SU-DHL-6 (cell line): ENCODE measurements around the gene PGF.

Experiments used
- H2AFZ ChIP-seq: fragments of 200-600 bp; sonication (generic); 2 replicates; pipeline ENCODE4 v1.6.1; 2014; ENCODE audit warnings: low read depth, mild to moderate bottlenecking, moderate library complexity, mixed read lengths, antibody characterized with exemption, low read length; ENCODE audit not compliant: severe bottlenecking
- H3F3A ChIP-seq: fragments of 200-600 bp; shearing (Covaris generic); 2 replicates; pipeline ENCODE4 v1.6.0; 2016; ENCODE audit warnings: antibody characterized with exemption, mild to moderate bottlenecking; ENCODE audit not compliant: insufficient read depth
- H3K27ac ChIP-seq: fragments of 200-600 bp; sonication (generic); 2 replicates; pipeline ENCODE4 v1.5.1; 2016; ENCODE audit warnings: low read depth, mild to moderate bottlenecking, low read length, moderate library complexity, mixed read lengths
- H3K27me3 ChIP-seq: fragments of 200-600 bp; sonication (generic), shearing (Covaris generic); 2 replicates; pipeline ENCODE4 v1.6.0; 2014; ENCODE audit warnings: mild to moderate bottlenecking, low read length
- H3K36me3 ChIP-seq: fragments of 200-600 bp; sonication (generic); 2 replicates; pipeline ENCODE4 v1.6.1; 2014; ENCODE audit warnings: mild to moderate bottlenecking, low read length, mixed read lengths
- H3K4me2 ChIP-seq: fragments of 300-600, 200-600 bp; shearing (Covaris generic), sonication (generic); 2 replicates; pipeline ENCODE4 v1.6.0; 2014; ENCODE audit warnings: low read length, low read depth, mild to moderate bottlenecking; ENCODE audit not compliant: poor library complexity, severe bottlenecking
- H3K4me3 ChIP-seq: fragments of 200-600 bp; sonication (generic); 2 replicates; pipeline ENCODE4 v1.5.1; 2014; ENCODE audit warnings: antibody characterized with exemption, low read length, mild to moderate bottlenecking, mixed read lengths; ENCODE audit not compliant: insufficient read depth, poor library complexity, severe bottlenecking
- H3K79me2 ChIP-seq: fragments of 200-600 bp; sonication (generic); 2 replicates; pipeline ENCODE4 v1.6.1; 2014; ENCODE audit warnings: mild to moderate bottlenecking, low read length, moderate library complexity; ENCODE audit not compliant: insufficient read depth
- H3K9ac ChIP-seq: fragments of 200-600 bp; sonication (generic); 2 replicates; pipeline ENCODE4 v1.7.0; 2014; ENCODE audit warnings: mild to moderate bottlenecking, low read length
- H3K9me2 ChIP-seq: fragments of 200-600 bp; sonication (generic); replicated peaks from 2 replicates; pipeline ENCODE4 v1.6.1; 2014; ENCODE audit warnings: low read length; ENCODE audit not compliant: insufficient read depth
- H3K9me3 ChIP-seq: fragments of 200-600 bp; sonication (generic); 2 replicates; pipeline ENCODE4 v1.6.1; 2014; ENCODE audit warnings: low read length, mixed read lengths; ENCODE audit not compliant: insufficient read depth
- H4K20me1 ChIP-seq: fragments of 200-600 bp; sonication (generic); 2 replicates; pipeline ENCODE4 v1.6.1; 2014; ENCODE audit warnings: low read depth, mild to moderate bottlenecking, antibody characterized with exemption, low read length, moderate library complexity, mixed read lengths
- CTCF ChIP-seq: fragments of 200-600 bp; sonication (generic); IDR thresholded peaks from one replicate; pipeline ENCODE4 v1.5.1; 2017; ENCODE audit warnings: antibody characterized with exemption, mild to moderate bottlenecking, low read length, moderate library complexity; ENCODE audit not compliant: insufficient read depth, poor library complexity, severe bottlenecking
- EZH2phosphoT487 ChIP-seq: fragments of 200-600 bp; sonication (generic), shearing (Covaris generic); conservative IDR thresholded peaks from 2 replicates; pipeline ENCODE4 v1.6.1; 2018; ENCODE audit warnings: mild to moderate bottlenecking, antibody characterized with exemption, low read length, moderate library complexity, mixed read lengths

Gene PGF

GRCh38 chr14:74984236-74985027 lies 29.0 kb upstream of the PGF start:
- no peaks in the 10 kb centered on the region for H3K36me3 ChIP-seq
- H2AFZ ChIP-seq = no peak overlapping the region
- H3K9ac ChIP-seq = no peak overlapping the region
- H3K9me3 ChIP-seq = no peaks in the 10 kb centered on the region
- no peaks in the 10 kb centered on the region for H3K27me3 ChIP-seq
- no peaks in the 10 kb centered on the region for H3K9me2 ChIP-seq
- TF ChIP-seq CTCF (no peak), EZH2phosphoT487 (no peak)
- H3K79me2 ChIP-seq = no peaks in the 10 kb centered on the region
- H3K4me3 ChIP-seq = no peak overlapping the region
- H4K20me1 ChIP-seq = no peaks in the 10 kb centered on the region
- no peak overlapping the region for H3K27ac ChIP-seq
- H3K4me2 ChIP-seq = no peak overlapping the region
- no peaks in the 10 kb centered on the region for H3F3A ChIP-seq

GRCh38 chr14:74983343-74983742 lies 27.9 kb upstream of the PGF start:
- no peak overlapping the region for H3K27ac ChIP-seq
- H3K4me2 ChIP-seq = no peak overlapping the region
- no peaks in the 10 kb centered on the region for H3F3A ChIP-seq
- H3K4me3 ChIP-seq = no peak overlapping the region
- no peak overlapping the region for H3K9ac ChIP-seq
- no peaks in the 10 kb centered on the region for H3K9me3 ChIP-seq
- H4K20me1 ChIP-seq = no peaks in the 10 kb centered on the region
- no peak overlapping the region for H2AFZ ChIP-seq
- no peaks in the 10 kb centered on the region for H3K9me2 ChIP-seq
- no peaks in the 10 kb centered on the region for H3K36me3 ChIP-seq
- H3K27me3 ChIP-seq = no peaks in the 10 kb centered on the region
- TF ChIP-seq EZH2phosphoT487 (no peak), CTCF (no peak)
- no peaks in the 10 kb centered on the region for H3K79me2 ChIP-seq

DNA sequence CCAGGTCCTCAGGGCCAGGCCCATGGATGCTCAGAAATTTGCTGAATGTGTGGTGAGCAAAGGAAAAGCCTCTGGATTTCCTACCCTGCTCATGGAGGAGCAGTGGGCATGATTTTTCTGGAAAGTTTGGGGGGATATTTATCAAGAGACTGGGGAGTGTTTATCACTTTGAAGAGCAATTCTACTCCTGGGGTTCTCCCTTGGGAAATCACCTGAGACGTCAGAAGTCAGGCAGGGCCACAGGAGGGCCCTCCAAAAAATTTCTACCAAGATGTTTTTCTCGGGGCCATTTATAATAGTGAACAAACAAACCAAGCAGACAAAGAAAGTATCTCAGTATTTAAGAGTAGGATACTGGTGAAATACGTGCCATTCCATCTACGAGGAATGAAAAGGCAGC lies 27.3 kb upstream of the PGF start:
- H3K79me2 ChIP-seq = no peaks in the 10 kb centered on the region
- H3K4me3 ChIP-seq = no peak overlapping the region
- H3K9me3 ChIP-seq = no peaks in the 10 kb centered on the region
- H3K36me3 ChIP-seq = no peaks in the 10 kb centered on the region
- H3K27me3 ChIP-seq = no peaks in the 10 kb centered on the region
- no peak overlapping the region for H2AFZ ChIP-seq
- no peak overlapping the region for H3K4me2 ChIP-seq
- H3K27ac ChIP-seq = no peak overlapping the region
- no peaks in the 10 kb centered on the region for H4K20me1 ChIP-seq
- no peaks in the 10 kb centered on the region for H3K9me2 ChIP-seq
- no peaks in the 10 kb centered on the region for H3F3A ChIP-seq
- H3K9ac ChIP-seq = no peak overlapping the region
- TF ChIP-seq EZH2phosphoT487 (no peak), CTCF (no peak)
